Upper lobe of right lung (tissue), 1 donor: ENCODE measurements around the gene FSHB. TPM values are rescaled to one million over a fixed set of nuclear protein-coding genes. Genes with fewer than 3 reads are reported as not detected.
"Not testable (repeated sequence)": the region's sequence is repeated elsewhere in the genome, so short reads cannot be mapped to it uniquely, and the experiment has no call there.

Experiments
- ATAC-seq: fragments of 200-7000 bp; cut with Tn5 transposase; one replicate; pipeline ENCODE4 v1.9.1; 2020; ENCODE audit warnings: mild to moderate bottlenecking, moderate library complexity
- DNase-seq: peaks from one replicate; pipeline ENCODE4 v3.0.0-alpha.2; 2020
- H3K27ac ChIP-seq: fragments of 200-600 bp; one replicate; pipeline ENCODE4 v1.8.0; 2022
- H3K27me3 ChIP-seq: fragments of 200-600 bp; one replicate; pipeline ENCODE4 v1.8.0; 2022; ENCODE audit warnings: mild to moderate bottlenecking
- H3K36me3 ChIP-seq: fragments of 200-600 bp; one replicate; pipeline ENCODE4 v1.8.0; 2022
- H3K4me1 ChIP-seq: fragments of 200-600 bp; one replicate; pipeline ENCODE4 v1.8.0; 2022
- H3K4me3 ChIP-seq: fragments of 200-600 bp; one replicate; pipeline ENCODE4 v1.8.0; 2022; ENCODE audit warnings: mild to moderate bottlenecking
- H3K9me3 ChIP-seq: fragments of 200-600 bp; one replicate; pipeline ENCODE4 v1.8.0; 2022
- intact Hi-C: fragments of 100-400 bp; cut with DNase I; formaldehyde crosslinking; loops from one replicate; pipeline ENCODE4 v1.11.0; 2022
- long read RNA-seq: library from polyadenylated mRNA; unstranded; transcript quantifications from one replicate; pipeline ENCODE4 v2.0.0, GENCODE V29; 2021
- total RNA-seq: library from RNA; stranded (reverse); fragmentation: NEBNext Ultra II Directional; extraction: Animal tissue kit (Norgen Biotek cat#: 25700); gene quantifications from one replicate; pipeline ENCODE4 v1.2.1, GENCODE V29; 2021
- TF ChIP-seq, protein P1 (sequence below): fragments of 200-600 bp; IDR thresholded peaks from one replicate; pipeline ENCODE4 v1.8.0; 2022; ENCODE audit warnings: antibody characterized with exemption
- donor health status: DM: no; HTN: yes; CAD: no; lungs with severe emphysema.

FSHB gene
- not detected for total RNA-seq
- long read RNA-seq = 0 reads

DNA sequence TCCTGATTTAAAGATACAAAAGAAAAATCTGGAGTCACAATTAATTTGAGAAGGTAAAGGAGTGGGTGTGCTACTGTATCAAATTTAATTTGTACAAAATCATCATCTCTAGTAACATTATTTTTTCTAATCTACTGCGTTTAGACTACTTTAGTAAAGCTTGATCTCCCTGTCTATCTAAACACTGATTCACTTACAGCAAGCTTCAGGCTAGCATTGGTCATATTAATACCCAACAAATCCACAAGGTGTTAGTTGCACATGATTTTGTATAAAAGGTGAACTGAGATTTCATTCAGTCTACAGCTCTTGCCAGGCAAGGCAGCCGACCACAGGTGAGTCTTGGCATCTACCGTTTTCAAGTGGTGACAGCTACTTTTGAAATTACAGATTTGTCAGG is at the start of gene FSHB:
FSHB (plus strand) TSS at position 301 of the 400 bp plus-strand sequence. CDS start 889 bp downstream, outside the sequence.
- no peak within 1 kb of the TSS for H3K4me3 ChIP-seq
- ATAC-seq (no peak), DNase-seq (no peak)
- H3K36me3 ChIP-seq = no peaks in the 10 kb centered on the region
- no peaks in the 10 kb centered on the region for H3K9me3 ChIP-seq
- no peaks in the 10 kb centered on the region for H3K27me3 ChIP-seq
- TF ChIP-seq, protein P1, sequence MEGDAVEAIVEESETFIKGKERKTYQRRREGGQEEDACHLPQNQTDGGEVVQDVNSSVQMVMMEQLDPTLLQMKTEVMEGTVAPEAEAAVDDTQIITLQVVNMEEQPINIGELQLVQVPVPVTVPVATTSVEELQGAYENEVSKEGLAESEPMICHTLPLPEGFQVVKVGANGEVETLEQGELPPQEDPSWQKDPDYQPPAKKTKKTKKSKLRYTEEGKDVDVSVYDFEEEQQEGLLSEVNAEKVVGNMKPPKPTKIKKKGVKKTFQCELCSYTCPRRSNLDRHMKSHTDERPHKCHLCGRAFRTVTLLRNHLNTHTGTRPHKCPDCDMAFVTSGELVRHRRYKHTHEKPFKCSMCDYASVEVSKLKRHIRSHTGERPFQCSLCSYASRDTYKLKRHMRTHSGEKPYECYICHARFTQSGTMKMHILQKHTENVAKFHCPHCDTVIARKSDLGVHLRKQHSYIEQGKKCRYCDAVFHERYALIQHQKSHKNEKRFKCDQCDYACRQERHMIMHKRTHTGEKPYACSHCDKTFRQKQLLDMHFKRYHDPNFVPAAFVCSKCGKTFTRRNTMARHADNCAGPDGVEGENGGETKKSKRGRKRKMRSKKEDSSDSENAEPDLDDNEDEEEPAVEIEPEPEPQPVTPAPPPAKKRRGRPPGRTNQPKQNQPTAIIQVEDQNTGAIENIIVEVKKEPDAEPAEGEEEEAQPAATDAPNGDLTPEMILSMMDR = no peak
- no peaks in the 10 kb centered on the region for H3K4me1 ChIP-seq
- H3K27ac ChIP-seq = no peak within 1 kb of the TSS
- intact Hi-C loops = no loop called here

DNA sequence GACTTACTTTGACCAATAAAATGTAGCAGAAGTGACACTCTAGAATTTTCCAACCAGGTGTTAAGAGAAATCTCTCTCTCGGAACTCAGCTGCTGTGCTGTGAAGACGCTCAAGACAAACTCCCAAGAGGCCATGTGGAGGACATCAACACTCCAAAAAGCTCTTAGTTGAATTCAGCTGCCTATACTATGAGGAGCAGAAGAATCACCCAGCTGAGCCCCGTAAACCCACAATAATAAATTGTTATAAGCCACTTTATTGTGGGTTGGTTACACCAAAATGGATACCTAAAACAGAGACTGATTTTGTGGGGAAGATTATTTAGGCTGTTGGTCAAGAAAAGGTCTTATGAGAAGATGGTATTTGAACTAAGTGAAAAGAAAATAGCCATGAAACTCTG is 44.1 kb upstream of the FSHB start:
- intact Hi-C loops = no loop called here
- ATAC-seq (no peak), DNase-seq (no peak)
- Histone ChIP-seq H3K36me3 (no peaks in the 10 kb centered on the region), H3K9me3 (no peaks in the 10 kb centered on the region), H3K27me3 (no peaks in the 10 kb centered on the region), H3K4me1 (no peaks in the 10 kb centered on the region), H3K27ac (no peak overlapping the region), H3K4me3 (no peak overlapping the region)
- TF ChIP-seq, protein P1 = no peak

DNA sequence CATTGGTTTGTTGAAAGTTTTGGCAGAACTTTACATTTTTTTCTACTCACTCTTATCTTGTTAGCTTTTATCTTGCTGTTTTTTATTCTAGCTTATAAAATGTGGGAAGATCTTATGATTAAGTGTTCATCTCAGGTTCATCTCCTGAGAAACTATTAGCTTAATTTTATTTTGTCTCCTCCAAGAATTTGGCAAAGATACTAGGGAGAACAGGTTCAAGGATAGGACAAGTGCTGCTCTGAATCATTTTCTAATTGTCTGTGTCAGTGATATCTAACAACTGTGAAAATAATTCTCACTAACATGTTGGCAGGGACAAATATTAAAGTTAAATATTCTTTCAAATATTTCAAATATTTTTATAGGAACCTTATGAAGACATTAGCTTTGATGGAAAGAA is 38.2 kb upstream of the FSHB start:
- intact Hi-C loops = no loop called here
- Histone ChIP-seq H3K36me3 (no peaks in the 10 kb centered on the region), H3K27me3 (no peaks in the 10 kb centered on the region), H3K9me3 (no peaks in the 10 kb centered on the region), H3K27ac (no peak overlapping the region), H3K4me3 (no peak overlapping the region), H3K4me1 (no peaks in the 10 kb centered on the region)
- TF ChIP-seq, protein P1 = no peak
- no peak for ATAC-seq
- no peak for DNase-seq

DNA sequence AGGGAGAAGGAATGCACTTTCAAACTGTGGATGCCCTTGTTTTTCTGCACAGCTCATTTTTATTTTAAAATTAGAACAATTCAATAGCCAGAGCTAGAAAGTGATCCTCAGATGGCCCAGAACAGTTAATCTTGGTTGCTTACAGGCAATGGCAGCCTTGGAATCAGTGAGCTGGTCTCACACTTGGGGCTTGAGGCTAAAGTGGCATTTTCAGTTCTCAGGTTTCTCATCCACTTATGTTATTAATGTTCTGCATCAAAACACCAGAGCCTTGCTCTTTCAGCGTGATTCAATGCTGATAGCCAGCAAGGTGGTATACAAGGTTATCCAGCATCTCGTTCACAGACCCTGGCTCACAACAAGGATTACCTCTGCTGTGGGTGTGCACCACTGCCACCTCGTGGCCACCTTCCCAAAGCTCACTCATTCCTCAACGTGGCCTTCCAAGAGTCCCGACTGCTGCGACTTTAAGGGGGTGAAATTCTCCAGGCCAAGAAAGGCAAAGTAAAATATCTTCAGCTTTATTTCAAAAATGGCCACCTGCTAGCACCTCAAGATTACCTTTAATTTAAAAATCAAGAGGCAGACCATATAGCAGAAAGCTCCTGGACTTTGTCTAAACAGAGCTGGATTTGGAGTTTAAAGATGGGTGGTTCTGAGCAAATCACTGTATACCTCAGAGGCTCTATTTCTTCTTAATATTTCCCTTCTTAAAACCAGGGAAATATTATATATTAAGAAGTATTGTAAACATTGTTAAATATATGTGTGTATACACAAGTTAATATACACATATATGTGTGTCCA is 34.2 kb upstream of the FSHB start:
- intact Hi-C loops = no loop called here
- TF ChIP-seq, protein P1 = peak; percentile 78
- no peak overlapping the region for H3K4me3 ChIP-seq
- peak; percentile 73 for DNase-seq
- no peaks in the 10 kb centered on the region for H3K36me3 ChIP-seq
- peak; percentile 89 for ATAC-seq
- H3K27ac ChIP-seq = no peak overlapping the region
- no peaks in the 10 kb centered on the region for H3K9me3 ChIP-seq
- no peaks in the 10 kb centered on the region for H3K27me3 ChIP-seq
- no peaks in the 10 kb centered on the region for H3K4me1 ChIP-seq

DNA sequence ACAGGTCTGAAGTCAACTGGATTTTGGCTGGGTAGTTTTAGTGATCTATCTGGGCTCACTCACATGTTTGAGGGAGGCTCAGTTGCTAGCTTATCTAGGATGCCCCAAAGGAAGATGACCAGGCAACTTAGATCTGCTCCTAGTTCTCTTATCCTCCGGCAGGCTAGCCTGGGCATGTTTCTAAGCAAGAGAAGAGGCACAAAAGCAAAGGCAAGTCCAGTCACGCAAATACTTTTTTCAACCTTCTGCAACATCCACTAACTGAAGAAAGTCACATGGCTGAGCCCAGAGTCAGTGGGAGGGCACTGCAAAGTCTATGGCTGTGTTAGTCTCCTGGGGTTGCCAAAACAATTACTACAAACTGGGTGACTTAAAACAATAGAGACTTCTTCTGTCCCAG is 32.9 kb upstream of the FSHB start:
- Histone ChIP-seq H3K27ac (no peak overlapping the region), H3K27me3 (no peaks in the 10 kb centered on the region), H3K4me3 (no peak overlapping the region), H3K9me3 (no peaks in the 10 kb centered on the region), H3K4me1 (no peaks in the 10 kb centered on the region), H3K36me3 (no peaks in the 10 kb centered on the region)
- intact Hi-C loops = no loop called here
- no peak for DNase-seq
- ATAC-seq = no peak
- TF ChIP-seq, protein P1 = no peak

DNA sequence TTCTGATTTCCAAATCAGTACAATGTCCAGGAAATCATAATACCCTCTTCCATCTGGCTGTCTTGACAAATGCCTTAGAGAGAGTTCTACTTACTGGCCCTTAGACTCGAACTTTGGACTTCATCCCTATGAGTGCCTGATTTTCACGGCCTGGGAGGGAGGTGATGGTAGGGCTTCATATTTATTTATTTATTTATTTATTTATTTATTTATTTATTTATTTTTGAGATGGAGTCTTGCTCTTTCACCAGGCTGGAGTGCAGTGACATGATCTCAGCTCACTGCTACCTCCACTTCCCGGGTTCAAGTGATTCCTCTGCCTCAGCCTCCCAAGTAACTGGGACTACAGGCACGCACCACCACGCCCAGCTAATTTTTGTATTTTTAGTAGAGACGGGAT is 27.8 kb upstream of the FSHB start:
- ATAC-seq, DNase-seq, H3K9me3 ChIP-seq, intact Hi-C loops, H3K4me1 ChIP-seq, H3K27me3 ChIP-seq, H3K4me3 ChIP-seq, H3K27ac ChIP-seq, H3K36me3 ChIP-seq: not testable (repeated sequence)
